Naive thymus-derived CD4-positive, alpha-beta T cell (primary cell): Measurements from ENCODE around the gene MACC1. TPM values are rescaled to one million over a fixed set of nuclear protein-coding genes. Genes with fewer than 3 reads are reported as not detected.

Experiments used
- ATAC-seq: fragments of 150-1000 bp; cut with Tn5 transposase; 2 replicates; pipeline ENCODE4 v1.10.0; 2021; ENCODE audit warnings: mild to moderate bottlenecking, moderate library complexity
- CTCF ChIA-PET: fragments of 350-600 bp; sonication (Branson Sonifier 250); formaldehyde crosslinking; loops from one replicate; lab custom pipeline; 2021; ENCODE audit warnings: antibody characterized with exemption; lab: Charles Lee
- POLR2A ChIA-PET: fragments of 350-600 bp; sonication (Branson Sonifier 250); formaldehyde crosslinking; loops from one replicate; lab custom pipeline; 2021; ENCODE audit warnings: antibody characterized with exemption, inconsistent platforms; lab: Charles Lee
- DNase-seq, 9 donors: peaks; one replicate each; pipeline versions ENCODE4 v3.0.0 to v3.0.0-alpha.2; 2020 to 2022; ENCODE audit warnings: mixed read lengths in 1 of 9
- H3K27ac ChIP-seq: one replicate; pipeline ENCODE4 v1.7.0; 2013; ENCODE audit warnings: mild to moderate bottlenecking, low read depth, low read length, moderate library complexity
- H3K27me3 ChIP-seq, 2 donors: one replicate each; pipeline ENCODE4 v1.7.0; 2013; ENCODE audit warnings: low read length in 2 of 2, mild to moderate bottlenecking in 2 of 2, moderate library complexity in 2 of 2; ENCODE audit not compliant: control insufficient read depth in 2 of 2, insufficient read depth in 2 of 2
- H3K36me3 ChIP-seq, 3 experiments: 1 replicate in 2 of 3; 2 replicates in 1 of 3; pipeline ENCODE4 v1.7.0; 2013; ENCODE audit warnings: low read length in 3 of 3, mild to moderate bottlenecking in 3 of 3, moderate library complexity in 1 of 3; ENCODE audit not compliant: insufficient read depth in 3 of 3, control insufficient read depth in 2 of 3
- H3K4me1 ChIP-seq, 2 donors: one replicate each; pipeline ENCODE4 v1.7.0; 2013; ENCODE audit warnings: low read length in 2 of 2, mild to moderate bottlenecking in 2 of 2, moderate library complexity in 1 of 2; ENCODE audit not compliant: control insufficient read depth in 2 of 2, insufficient read depth in 2 of 2
- H3K4me3 ChIP-seq: 2 replicates; pipeline ENCODE4 v1.7.0; 2013; ENCODE audit warnings: mild to moderate bottlenecking, low read length
- H3K9me3 ChIP-seq, 3 experiments: 1 replicate in 2 of 3; 2 replicates in 1 of 3; pipeline ENCODE4 v1.7.0; 2013; ENCODE audit warnings: low read length in 3 of 3; ENCODE audit not compliant: control insufficient read depth in 2 of 3
- H3K27ac Mint-ChIP-seq, 9 donors: one replicate each; pipeline ENCODE4 v1.8.0; 2020 to 2022; ENCODE audit warnings: mixed read lengths in 9 of 9, mild to moderate bottlenecking in 8 of 9, moderate library complexity in 5 of 9, inconsistent platforms in 2 of 9
- H3K27me3 Mint-ChIP-seq, 5 donors: one replicate each; pipeline ENCODE4 v1.8.0; 2021 to 2022; ENCODE audit warnings: mixed read lengths in 5 of 5, mild to moderate bottlenecking in 1 of 5
- H3K36me3 Mint-ChIP-seq, 5 donors: one replicate each; pipeline ENCODE4 v1.8.0; 2020 to 2022; ENCODE audit warnings: mixed read lengths in 5 of 5, mild to moderate bottlenecking in 3 of 5, inconsistent platforms in 1 of 5
- H3K4me1 Mint-ChIP-seq, 7 donors: one replicate each; pipeline ENCODE4 v1.8.0; 2020 to 2022; ENCODE audit warnings: mixed read lengths in 7 of 7, mild to moderate bottlenecking in 3 of 7, inconsistent platforms in 1 of 7
- H3K4me3 Mint-ChIP-seq, 10 donors: one replicate each; pipeline ENCODE4 v1.8.0; 2020 to 2022; ENCODE audit warnings: mild to moderate bottlenecking in 10 of 10, mixed read lengths in 10 of 10, moderate library complexity in 6 of 10, inconsistent platforms in 2 of 10
- H3K9me3 Mint-ChIP-seq, 11 donors: one replicate each; pipeline ENCODE4 v1.8.0; 2020 to 2022; ENCODE audit warnings: mixed read lengths in 11 of 11, mild to moderate bottlenecking in 4 of 11, inconsistent platforms in 1 of 11, moderate library complexity in 1 of 11
- intact Hi-C, 2 donors: fragments of 100-400 bp; cut with micrococcal nuclease; formaldehyde crosslinking; loops; one replicate each; pipeline ENCODE4 v1.15.1; 2023
- polyA plus RNA-seq, 2 donors: library from polyadenylated mRNA; unstranded; fragments of 300-500 nt; fragmentation: Illumina TruSeq; gene quantifications; one replicate each; pipeline ENCODE4 v1.2.3, GENCODE V29; 2021
- total RNA-seq, 6 experiments: library from RNA in 5 of 6; stranded (reverse) in 5 of 6; gene quantifications; 1 replicate in 5 of 6; 2 replicates in 1 of 6; pipeline ENCODE4 v1.2.3 and lab custom pipeline; 2021 to 2026

Gene MACC1
- total and polyA plus RNA-seq, 7 experiments from 2014 or later = 0.03 to 0.24 (median 0.13) TPM

DNA sequence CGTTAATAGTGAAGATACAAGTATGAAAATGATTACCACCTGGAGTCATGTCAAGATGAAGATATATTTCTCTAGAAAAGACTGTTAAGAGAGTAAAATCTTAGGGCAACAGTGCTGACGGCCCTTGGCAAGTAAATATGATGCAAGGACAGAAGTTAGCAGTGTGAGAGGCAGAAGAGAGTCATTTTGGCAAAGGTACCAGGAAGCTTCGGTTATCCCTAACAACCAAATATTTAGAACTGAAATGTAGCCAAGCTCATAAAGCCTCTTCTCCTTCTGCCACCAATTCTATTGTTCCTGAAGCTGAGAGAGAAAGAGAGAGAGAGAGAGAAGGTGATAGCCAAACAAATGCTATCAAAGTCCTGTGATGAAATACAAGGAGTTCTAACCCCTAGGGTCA is 109.6 kb downstream of the MACC1 start:
- ChIA-PET POLR2A (no interaction called here), CTCF (no interaction called here)
- Histone ChIP-seq H3K9me3 (no peaks in the 10 kb centered on the region), H3K4me1 (no peaks in the 10 kb centered on the region), H3K4me3 (no peak overlapping the region), H3K27me3 (no peaks in the 10 kb centered on the region), H3K36me3 (no peaks in the 10 kb centered on the region), H3K27ac (no peak overlapping the region)
- intact Hi-C loops = no loop called here
- Mint-ChIP-seq H3K27ac (no peak overlapping the region), H3K36me3 (no peaks in the 10 kb centered on the region), H3K4me3 (no peak overlapping the region), H3K9me3 (peaks cover 0 to 6% (median 0%) of the 10 kb centered on the region in 11 donors), H3K4me1 (peaks cover 0 to 8% (median 0%) of the 10 kb centered on the region in 7 donors), H3K27me3 (no peaks in the 10 kb centered on the region)
- DNase-seq = no peak
- ATAC-seq = no peak

GRCh38 chr7:20104696-20105095 is 112.5 kb downstream of the MACC1 start:
- no peak overlapping the region for H3K27ac ChIP-seq
- ATAC-seq = no peak
- ChIA-PET CTCF (no interaction called here), POLR2A (no interaction called here)
- Mint-ChIP-seq H3K9me3 (peaks cover 0 to 7% (median 0%) of the 10 kb centered on the region in 11 donors), H3K4me3 (no peak overlapping the region), H3K27ac (no peak overlapping the region), H3K27me3 (no peaks in the 10 kb centered on the region), H3K4me1 (no peaks in the 10 kb centered on the region), H3K36me3 (no peaks in the 10 kb centered on the region)
- intact Hi-C loops = no loop called here
- H3K36me3 ChIP-seq = no peaks in the 10 kb centered on the region
- H3K27me3 ChIP-seq = no peaks in the 10 kb centered on the region
- DNase-seq = no peak
- H3K4me3 ChIP-seq = no peak overlapping the region
- no peaks in the 10 kb centered on the region for H3K9me3 ChIP-seq
- H3K4me1 ChIP-seq = no peaks in the 10 kb centered on the region

- H3K27ac Mint-ChIP-seq = no peak overlapping the region
- Histone ChIP-seq H3K36me3 (no peaks in the 10 kb centered on the region), H3K9me3 (no peaks in the 10 kb centered on the region), H3K4me3 (no peak overlapping the region), H3K27ac (no peak overlapping the region), H3K4me1 (no peaks in the 10 kb centered on the region), H3K27me3 (no peaks in the 10 kb centered on the region)
- CTCF ChIA-PET = no interaction called here
- DNase-seq (no peak), ATAC-seq (no peak)
- H3K9me3 Mint-ChIP-seq = peaks cover 0 to 10% (median 0%) of the 10 kb centered on the region in 11 donors
- no peaks in the 10 kb centered on the region for H3K4me1 Mint-ChIP-seq
- POLR2A ChIA-PET = no interaction called here
- H3K4me3 Mint-ChIP-seq = no peak overlapping the region
- no peaks in the 10 kb centered on the region for H3K27me3 Mint-ChIP-seq
- intact Hi-C loops = no loop called here
- H3K36me3 Mint-ChIP-seq = no peaks in the 10 kb centered on the region
These were observed 114.2 kb downstream of the MACC1 start for GRCh38 chr7:20102982-20103381.

DNA sequence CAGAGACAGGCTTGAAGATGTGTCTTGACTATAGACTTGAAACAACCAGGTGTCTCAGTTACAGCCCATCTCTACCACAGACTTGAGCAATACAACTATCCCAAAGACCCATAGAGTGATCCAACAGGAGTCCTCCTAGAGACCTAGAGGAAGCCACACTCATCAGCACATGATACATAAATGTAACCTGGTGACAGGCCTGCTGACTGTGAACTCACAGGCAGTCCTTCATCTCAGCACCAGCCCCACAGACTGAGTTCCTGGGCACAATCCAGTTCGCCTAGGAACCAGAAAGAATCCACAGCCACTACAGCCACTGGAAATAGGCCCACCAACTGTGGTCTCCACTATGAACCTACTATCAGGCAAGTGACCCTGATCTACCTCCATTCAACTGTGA is 121.3 kb downstream of the MACC1 start:
- Histone ChIP-seq H3K27ac (no peak overlapping the region), H3K27me3 (no peaks in the 10 kb centered on the region), H3K4me1 (no peaks in the 10 kb centered on the region), H3K9me3 (no peaks in the 10 kb centered on the region), H3K36me3 (no peaks in the 10 kb centered on the region), H3K4me3 (no peak overlapping the region)
- POLR2A ChIA-PET = no interaction called here
- CTCF ChIA-PET = no interaction called here
- Mint-ChIP-seq H3K27me3 (no peaks in the 10 kb centered on the region), H3K27ac (no peak overlapping the region), H3K9me3 (peaks cover 0 to 34% (median 10%) of the 10 kb centered on the region in 11 donors), H3K36me3 (no peaks in the 10 kb centered on the region), H3K4me3 (no peak overlapping the region), H3K4me1 (no peaks in the 10 kb centered on the region)
- no peak for DNase-seq
- ATAC-seq = no peak
- intact Hi-C loops = no loop called here

DNA sequence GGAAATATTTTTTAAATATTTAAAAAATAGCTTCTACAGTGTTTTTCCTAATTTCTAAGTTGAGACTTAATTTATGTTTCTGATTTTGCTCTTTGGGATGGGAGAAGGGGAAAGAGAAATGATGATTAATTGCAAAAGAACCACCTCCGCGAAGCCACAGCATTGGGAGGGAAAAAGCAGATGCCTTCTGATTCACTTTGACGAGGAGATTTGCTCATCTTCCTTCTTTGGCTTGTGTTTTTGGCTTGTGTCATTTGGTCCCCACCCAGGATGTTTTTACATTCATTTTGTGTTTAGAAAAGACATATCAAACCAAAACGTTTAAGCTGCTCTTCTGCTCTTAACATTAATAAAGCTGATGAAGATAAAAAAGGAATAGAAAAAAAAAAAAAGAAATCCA is 121.7 kb downstream of the MACC1 start:
- Mint-ChIP-seq H3K9me3 (peaks cover 0 to 38% (median 10%) of the 10 kb centered on the region in 11 donors), H3K4me3 (no peak overlapping the region), H3K27me3 (no peaks in the 10 kb centered on the region), H3K36me3 (no peaks in the 10 kb centered on the region), H3K27ac (no peak overlapping the region), H3K4me1 (no peaks in the 10 kb centered on the region)
- Histone ChIP-seq H3K36me3 (no peaks in the 10 kb centered on the region), H3K9me3 (no peaks in the 10 kb centered on the region), H3K4me3 (no peak overlapping the region), H3K27ac (no peak overlapping the region), H3K27me3 (no peaks in the 10 kb centered on the region), H3K4me1 (no peaks in the 10 kb centered on the region)
- DNase-seq = no peak
- ATAC-seq = no peak
- CTCF ChIA-PET = no interaction called here
- POLR2A ChIA-PET = no interaction called here
- intact Hi-C loops = no loop called here

DNA sequence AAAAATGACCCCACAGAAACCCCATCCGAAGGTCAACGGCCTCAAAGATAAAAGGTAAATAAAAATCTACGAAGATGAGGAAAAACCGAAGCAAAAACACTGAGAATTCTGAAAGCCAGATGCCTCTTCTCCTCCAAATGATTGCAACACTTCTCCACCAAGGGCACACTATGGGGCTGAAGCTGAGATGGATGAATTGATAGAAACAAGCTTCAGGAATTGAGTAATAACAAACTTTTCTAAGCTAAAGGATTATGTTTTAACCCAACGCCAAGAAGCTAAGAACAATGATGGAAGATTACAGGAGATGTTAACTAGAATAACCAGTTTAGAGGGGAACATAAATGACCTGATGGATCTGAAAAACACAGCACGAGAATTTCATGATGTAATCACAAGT is 127.8 kb downstream of the MACC1 start:
- Histone ChIP-seq H3K4me3 (no peak overlapping the region), H3K36me3 (no peaks in the 10 kb centered on the region), H3K4me1 (no peaks in the 10 kb centered on the region), H3K9me3 (no peaks in the 10 kb centered on the region), H3K27ac (no peak overlapping the region), H3K27me3 (no peaks in the 10 kb centered on the region)
- H3K36me3 Mint-ChIP-seq = no peaks in the 10 kb centered on the region
- POLR2A ChIA-PET = no interaction called here
- no peak for DNase-seq
- H3K27ac Mint-ChIP-seq = no peak overlapping the region
- H3K4me1 Mint-ChIP-seq = no peaks in the 10 kb centered on the region
- H3K27me3 Mint-ChIP-seq = peaks cover 0 to 5% (median 0%) of the 10 kb centered on the region in 5 donors
- no peak overlapping the region for H3K4me3 Mint-ChIP-seq
- H3K9me3 Mint-ChIP-seq = peaks cover 0 to 19% (median 7%) of the 10 kb centered on the region in 11 donors
- no peak for ATAC-seq
- intact Hi-C loops = no loop called here
- CTCF ChIA-PET = no interaction called here

DNA sequence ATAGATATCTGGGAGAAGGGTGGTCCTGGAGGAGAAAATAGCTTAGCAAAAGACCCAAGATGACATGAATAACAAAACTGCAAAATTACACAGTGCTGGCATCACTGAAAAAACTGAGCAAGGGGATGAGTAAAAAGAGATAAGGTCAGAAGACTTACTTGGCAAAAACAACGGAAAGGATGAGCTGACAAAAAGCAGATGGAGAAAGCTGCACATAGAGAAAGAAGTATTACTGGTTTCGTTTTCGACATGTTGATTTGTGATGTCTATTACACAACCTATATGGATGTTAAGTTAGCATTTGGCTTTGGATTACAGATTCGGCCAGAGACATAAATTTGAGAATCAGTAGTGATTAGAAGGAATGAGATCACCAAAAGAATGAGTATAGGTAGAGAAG is 132.1 kb downstream of the MACC1 start:
- DNase-seq (no peak), ATAC-seq (no peak)
- Histone ChIP-seq H3K27ac (no peak overlapping the region), H3K27me3 (no peaks in the 10 kb centered on the region), H3K4me1 (no peaks in the 10 kb centered on the region), H3K9me3 (no peaks in the 10 kb centered on the region), H3K4me3 (no peak overlapping the region), H3K36me3 (no peaks in the 10 kb centered on the region)
- intact Hi-C loops = no loop called here
- Mint-ChIP-seq H3K27me3 (peaks cover 0 to 5% (median 0%) of the 10 kb centered on the region in 5 donors), H3K36me3 (no peaks in the 10 kb centered on the region), H3K27ac (no peak overlapping the region), H3K9me3 (peaks cover 0 to 9% (median 0%) of the 10 kb centered on the region in 11 donors), H3K4me1 (no peaks in the 10 kb centered on the region), H3K4me3 (no peak overlapping the region)
- ChIA-PET POLR2A (no interaction called here), CTCF (no interaction called here)
